DMS153 (cell line): ENCODE results near the gene APMAP.
"Not testable (repeated sequence)": the region's sequence is repeated elsewhere in the genome, so short reads cannot be mapped to it uniquely, and the experiment has no call there.

Source experiments
- DNase-seq: peaks from one replicate; lab custom pipeline; 2025; lab: John Stamatoyannopoulos, UW

Gene APMAP

GRCh38 chr20:24930724-24931688 is 61.5 kb downstream of the APMAP start:
- not testable (repeated sequence) for DNase-seq

- peak; percentile 89 for DNase-seq
Observed at GRCh38 chr20:24929867-24930723, 62.5 kb downstream of the APMAP start.

- DNase-seq, result not testable (repeated sequence)
Observed at GRCh38 chr20:24929259-24929658, 63.3 kb downstream of the APMAP start.

- not testable (repeated sequence) for DNase-seq
Observed at GRCh38 chr20:24920706-24921105, 71.8 kb downstream of the APMAP start.

- DNase-seq, result not testable (repeated sequence)
Observed at GRCh38 chr20:24919665-24920064, 72.9 kb downstream of the APMAP start.

- DNase-seq, result no peak
Observed at GRCh38 chr20:24918579-24919566, 73.7 kb downstream of the APMAP start.

GRCh38 chr20:24917797-24918578 is 74.6 kb downstream of the APMAP start:
- peak; percentile 14 for DNase-seq

GRCh38 chr20:24917056-24917455 is 75.5 kb downstream of the APMAP start:
- no peak for DNase-seq

GRCh38 chr20:24916412-24916811 is 76.1 kb downstream of the APMAP start:
- no peak for DNase-seq

- no peak for DNase-seq
Observed at GRCh38 chr20:24915892-24916291, 76.7 kb downstream of the APMAP start.

GRCh38 chr20:24915440-24915839 is 77.1 kb downstream of the APMAP start:
- no peak for DNase-seq

- DNase-seq, result no peak
Observed at GRCh38 chr20:24914388-24915241, 77.9 kb downstream of the APMAP start.

GRCh38 chr20:24913076-24913628 is 79.4 kb downstream of the APMAP start:
- no peak for DNase-seq
